Effector memory CD4-positive, alpha-beta T cell (primary cell): ENCODE measurements around the gene MARK3.

Experiments used
- DNase-seq, 3 donors: peaks; one replicate each; pipeline ENCODE4 v3.0.0-alpha.2; 2020
- H3K27ac ChIP-seq: 2 replicates; pipeline ENCODE4 v1.7.0; 2013; ENCODE audit warnings: mild to moderate bottlenecking, low read length, moderate library complexity; ENCODE audit not compliant: insufficient read depth, poor library complexity, severe bottlenecking
- H3K27me3 ChIP-seq: replicated peaks from 2 replicates; pipeline ENCODE4 v1.7.0; 2013; ENCODE audit warnings: mild to moderate bottlenecking, low read length; ENCODE audit not compliant: insufficient read depth, control insufficient read depth, poor library complexity, severe bottlenecking
- H3K36me3 ChIP-seq: 2 replicates; pipeline ENCODE4 v1.7.0; 2013; ENCODE audit warnings: mild to moderate bottlenecking, low read length, moderate library complexity; ENCODE audit not compliant: control insufficient read depth, insufficient read depth
- H3K4me1 ChIP-seq: 2 replicates; pipeline ENCODE4 v1.7.0; 2013; ENCODE audit warnings: low read length, mild to moderate bottlenecking; ENCODE audit not compliant: control insufficient read depth, insufficient read depth, poor library complexity, severe bottlenecking
- H3K4me3 ChIP-seq: 2 replicates; pipeline ENCODE4 v1.7.0; 2013; ENCODE audit warnings: low read length, low read depth, mild to moderate bottlenecking; ENCODE audit not compliant: insufficient read depth, poor library complexity, severe bottlenecking
- H3K9me3 ChIP-seq: 2 replicates; pipeline ENCODE4 v1.7.0; 2013; ENCODE audit warnings: mild to moderate bottlenecking, low read length, moderate library complexity; ENCODE audit not compliant: control insufficient read depth

Gene MARK3

GRCh38 chr14:103528587-103529382 is 143.6 kb downstream of the MARK3 start, which contains the start of gene TRMT61A:
Gene TRMT61A (plus strand): TSS chr14:103529196. CDS start chr14:103529979, 783 bp downstream.
- Histone ChIP-seq H3K27me3 (no peaks in the 10 kb centered on the region), H3K27ac (peak within 1 kb of the TSS; percentile 75), H3K9me3 (no peaks in the 10 kb centered on the region), H3K36me3 (peaks cover 13% of the 10 kb centered on the region), H3K4me3 (peak within 1 kb of the TSS; percentile 91), H3K4me1 (peaks cover 23% of the 10 kb centered on the region)
- peak; percentile 68 to 74 (median 71) for DNase-seq

DNA sequence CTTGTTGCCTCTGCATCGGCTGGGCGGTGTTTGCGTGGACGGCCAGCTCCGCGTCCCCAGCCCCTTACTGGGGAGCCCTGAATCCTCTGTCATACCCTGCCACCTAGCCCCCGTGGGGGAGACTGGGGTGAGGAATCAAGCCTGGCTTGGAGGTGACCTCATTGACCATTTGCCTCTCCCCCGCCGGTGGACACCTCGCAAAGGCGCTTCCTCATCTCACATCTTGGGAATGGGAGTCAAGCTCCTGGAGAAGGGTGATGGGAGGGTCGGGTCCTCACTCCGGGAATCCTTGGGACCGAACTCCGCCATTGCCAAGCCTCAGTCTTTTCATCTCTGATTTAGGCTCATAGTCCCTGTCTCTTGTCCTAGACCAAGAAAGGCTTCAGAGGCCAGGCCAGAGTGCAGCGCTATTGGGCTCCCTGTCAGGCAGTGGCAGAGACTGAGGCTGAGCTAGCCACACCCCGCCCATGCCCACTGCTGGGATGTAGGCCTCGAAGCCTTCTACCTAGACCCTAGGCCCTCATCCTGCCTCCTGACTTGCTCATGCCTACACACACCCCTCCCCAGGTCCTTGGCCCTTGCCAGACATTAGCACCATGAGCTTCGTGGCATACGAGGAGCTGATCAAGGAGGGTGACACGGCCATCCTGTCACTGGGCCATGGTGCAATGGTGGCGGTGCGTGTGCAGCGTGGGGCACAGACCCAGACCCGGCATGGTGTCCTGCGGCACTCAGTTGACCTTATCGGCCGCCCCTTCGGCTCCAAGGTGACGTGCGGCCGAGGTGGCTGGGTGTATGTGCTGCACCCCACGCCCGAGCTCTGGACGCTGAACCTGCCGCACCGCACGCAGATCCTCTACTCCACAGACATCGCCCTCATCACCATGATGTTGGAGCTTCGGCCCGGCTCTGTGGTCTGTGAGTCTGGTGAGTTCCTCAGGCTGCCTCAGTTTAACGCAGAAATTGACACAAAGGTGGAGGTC is 144.5 kb downstream of the MARK3 start:
- peaks cover 23% of the 10 kb centered on the region for H3K4me1 ChIP-seq
- no peak for DNase-seq
- peaks cover 16% of the 10 kb centered on the region for H3K36me3 ChIP-seq
- no peaks in the 10 kb centered on the region for H3K27me3 ChIP-seq
- no peaks in the 10 kb centered on the region for H3K9me3 ChIP-seq
- peak overlapping the region; percentile 75 for H3K27ac ChIP-seq
- H3K4me3 ChIP-seq = peak overlapping the region; percentile 91

GRCh38 chr14:103530390-103530789 is 145.2 kb downstream of the MARK3 start:
- H3K9me3 ChIP-seq = no peaks in the 10 kb centered on the region
- no peak overlapping the region for H3K27ac ChIP-seq
- DNase-seq = no peak
- H3K4me1 ChIP-seq = peaks cover 23% of the 10 kb centered on the region
- no peaks in the 10 kb centered on the region for H3K27me3 ChIP-seq
- H3K36me3 ChIP-seq = peaks cover 17% of the 10 kb centered on the region
- H3K4me3 ChIP-seq = no peak overlapping the region

GRCh38 chr14:103530831-103531230 is 145.6 kb downstream of the MARK3 start:
- DNase-seq = no peak
- Histone ChIP-seq H3K27me3 (no peaks in the 10 kb centered on the region), H3K4me3 (no peak overlapping the region), H3K27ac (no peak overlapping the region), H3K36me3 (peaks cover 18% of the 10 kb centered on the region), H3K9me3 (no peaks in the 10 kb centered on the region), H3K4me1 (peaks cover 23% of the 10 kb centered on the region)

DNA sequence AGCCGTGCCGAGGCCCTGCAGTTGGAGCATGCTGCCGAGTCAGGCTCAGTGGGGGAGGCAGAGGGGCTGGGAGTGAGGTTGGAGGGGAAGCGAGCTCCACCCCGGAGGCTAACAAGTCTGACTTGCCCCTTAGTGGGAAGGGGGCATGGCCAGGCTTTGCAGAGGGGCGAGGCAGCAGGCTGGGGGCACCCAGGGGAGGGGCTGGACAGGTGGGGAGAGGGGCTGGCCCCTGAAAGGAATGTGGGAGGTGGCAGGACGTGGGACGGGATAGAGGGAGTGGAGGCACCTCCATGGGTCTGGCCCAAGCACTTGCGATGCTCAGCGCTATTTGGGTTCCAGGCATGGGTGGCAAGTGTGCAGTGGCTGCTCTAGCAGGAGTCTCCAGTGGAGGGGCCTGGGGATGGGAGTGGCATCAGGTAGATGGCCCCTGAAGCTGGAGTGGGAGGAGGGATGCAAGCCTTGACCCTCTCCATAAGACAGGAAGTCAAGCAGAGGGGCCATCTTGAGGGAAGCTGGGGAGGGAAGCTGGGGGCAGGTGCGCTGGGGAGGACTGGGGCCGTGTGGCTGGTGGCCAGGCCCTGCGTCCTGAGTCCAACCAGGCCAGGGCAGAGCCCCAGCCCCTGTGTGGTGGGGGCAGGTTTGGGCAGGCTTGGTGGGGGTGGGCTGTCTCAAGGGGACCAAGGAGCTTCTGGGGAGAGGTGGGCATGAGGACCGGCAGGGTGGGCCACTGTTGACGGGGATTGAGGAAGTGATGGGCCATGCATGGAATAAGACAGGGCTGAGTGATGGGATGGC is 146.4 kb downstream of the MARK3 start:
- H3K9me3 ChIP-seq = no peaks in the 10 kb centered on the region
- no peaks in the 10 kb centered on the region for H3K27me3 ChIP-seq
- no peak overlapping the region for H3K4me3 ChIP-seq
- DNase-seq = no peak
- H3K27ac ChIP-seq = no peak overlapping the region
- H3K36me3 ChIP-seq = peaks cover 18% of the 10 kb centered on the region
- H3K4me1 ChIP-seq = peaks cover 23% of the 10 kb centered on the region

GRCh38 chr14:103532216-103533136 is 147.3 kb downstream of the MARK3 start:
- no peak for DNase-seq
- Histone ChIP-seq H3K4me1 (peaks cover 23% of the 10 kb centered on the region), H3K36me3 (peaks cover 18% of the 10 kb centered on the region), H3K4me3 (no peak overlapping the region), H3K9me3 (no peaks in the 10 kb centered on the region), H3K27me3 (no peaks in the 10 kb centered on the region), H3K27ac (no peak overlapping the region)

- Histone ChIP-seq H3K27me3 (no peaks in the 10 kb centered on the region), H3K4me3 (no peak overlapping the region), H3K9me3 (no peaks in the 10 kb centered on the region), H3K27ac (no peak overlapping the region), H3K4me1 (peaks cover 20% of the 10 kb centered on the region), H3K36me3 (peaks cover 18% of the 10 kb centered on the region)
- DNase-seq = no peak
Measured at GRCh38 chr14:103533137-103533998, 148.2 kb downstream of the MARK3 start.

- H3K36me3 ChIP-seq = peaks cover 18% of the 10 kb centered on the region
- no peak for DNase-seq
- no peaks in the 10 kb centered on the region for H3K9me3 ChIP-seq
- no peaks in the 10 kb centered on the region for H3K27me3 ChIP-seq
- peaks cover 15% of the 10 kb centered on the region for H3K4me1 ChIP-seq
- no peak overlapping the region for H3K4me3 ChIP-seq
- H3K27ac ChIP-seq = no peak overlapping the region
Measured at GRCh38 chr14:103533999-103534575, 148.9 kb downstream of the MARK3 start.
